Cardiac fibroblast (primary cell): ENCODE results near the gene DPY19L2.
"Not testable (repeated sequence)": the region's sequence is repeated elsewhere in the genome, so short reads cannot be mapped to it uniquely, and the experiment has no call there.

Experiments used
- DNase-seq, 2 donors: peaks; one replicate each; pipeline versions ENCODE4 v3.0.0 to v3.0.0-alpha.2; 2010; ENCODE audit warnings: low read depth in 2 of 2
- H3K4me3 ChIP-seq, 2 donors: replicated peaks in 1 of 2; 1 replicate in 1 of 2; 2 replicates in 1 of 2; pipeline ENCODE4 v1.5.1; 2011; ENCODE audit warnings: low read depth in 2 of 2, low read length in 2 of 2, mild to moderate bottlenecking in 2 of 2, moderate library complexity in 1 of 2

The DPY19L2 gene

GRCh38 chr12:63682617-63683016 is 14.3 kb upstream of the DPY19L2 start:
- H3K4me3 ChIP-seq, DNase-seq: not testable (repeated sequence)

GRCh38 chr12:63680758-63681157 is 12.5 kb upstream of the DPY19L2 start:
- peak in 1 of 2 donors; percentile 49 for DNase-seq
- not testable (repeated sequence) for H3K4me3 ChIP-seq

- DNase-seq, H3K4me3 ChIP-seq: not testable (repeated sequence)
These were observed 4.3 kb upstream of the DPY19L2 start for GRCh38 chr12:63672550-63672949.

- DNase-seq, result peak in 1 of 2 donors; percentile 28
- H3K4me3 ChIP-seq, result not testable (repeated sequence)
These were observed 1.6 kb upstream of the DPY19L2 start for GRCh38 chr12:63669936-63670335.

GRCh38 chr12:63669427-63669826 is 1.1 kb upstream of the DPY19L2 start:
- DNase-seq, H3K4me3 ChIP-seq: not testable (repeated sequence)

- H3K4me3 ChIP-seq, result peak overlapping the region; percentile 52 to 62
- peak; percentile 6 to 34 for DNase-seq
These were observed 590 bp upstream of the DPY19L2 start for GRCh38 chr12:63668800-63669365.

GRCh38 chr12:63663005-63663404 is 5.3 kb downstream of the DPY19L2 start:
- DNase-seq, H3K4me3 ChIP-seq: not testable (repeated sequence)

- H3K4me3 ChIP-seq, result not testable (repeated sequence)
These were observed 9.8 kb downstream of the DPY19L2 start for GRCh38 chr12:63658501-63658900.

GRCh38 chr12:63656407-63656806 is 11.9 kb downstream of the DPY19L2 start:
- not testable (repeated sequence) for H3K4me3 ChIP-seq, DNase-seq

More at GRCh38 chr12:63658501-63658900, 9.8 kb downstream of the DPY19L2 start:
- DNase-seq, result not testable (repeated sequence)

- H3K4me3 ChIP-seq, DNase-seq: not testable (repeated sequence)
These were observed 12.6 kb downstream of the DPY19L2 start for GRCh38 chr12:63655543-63656257.

- DNase-seq, H3K4me3 ChIP-seq: not testable (repeated sequence)
These were observed 13.8 kb downstream of the DPY19L2 start for GRCh38 chr12:63654481-63654880.

GRCh38 chr12:63649517-63649916 is 18.8 kb downstream of the DPY19L2 start:
- DNase-seq, result peak; percentile 1 to 82
- H3K4me3 ChIP-seq, result not testable (repeated sequence)

GRCh38 chr12:63643381-63644140 is 24.7 kb downstream of the DPY19L2 start:
- peak; percentile 3 to 35 for DNase-seq
- not testable (repeated sequence) for H3K4me3 ChIP-seq

GRCh38 chr12:63624258-63624657 is 44.0 kb downstream of the DPY19L2 start:
- DNase-seq, H3K4me3 ChIP-seq: not testable (repeated sequence)

- DNase-seq, result not testable (repeated sequence)
These were observed 52.7 kb downstream of the DPY19L2 start for GRCh38 chr12:63615544-63615943.

GRCh38 chr12:63611285-63611684 is 57.0 kb downstream of the DPY19L2 start:
- not testable (repeated sequence) for H3K4me3 ChIP-seq, DNase-seq

More at GRCh38 chr12:63615544-63615943, 52.7 kb downstream of the DPY19L2 start:
- not testable (repeated sequence) for H3K4me3 ChIP-seq

- not testable (repeated sequence) for DNase-seq, H3K4me3 ChIP-seq
These were observed 59.0 kb downstream of the DPY19L2 start for GRCh38 chr12:63609281-63609680.

GRCh38 chr12:63604985-63605384 is 63.3 kb downstream of the DPY19L2 start:
- DNase-seq, H3K4me3 ChIP-seq: not testable (repeated sequence)

GRCh38 chr12:63594828-63595227 is 73.5 kb downstream of the DPY19L2 start:
- not testable (repeated sequence) for DNase-seq, H3K4me3 ChIP-seq
